T-helper 1 cell treated with Interleukin-12 subunit alpha and Interleukin-12 subunit beta and Interleukin-4 antibody, amounts not matched to agents 30 ng/mL and 1 ng/mL, for 36 hours (primary cell): ENCODE data around the gene ZRANB1. TPM values are rescaled to one million over a fixed set of nuclear protein-coding genes. Genes with fewer than 3 reads are reported as not detected.

Experiments used
- intact Hi-C: fragments of 100-400 bp; cut with micrococcal nuclease; formaldehyde crosslinking; loops from one replicate; pipeline ENCODE4 v1.15.1; 2024
- total RNA-seq: library from RNA; stranded (reverse); gene quantifications from 2 replicates; pipeline ENCODE4 v1.2.3, GENCODE V29; 2022

ZRANB1 gene
- total RNA-seq, 1 donor from 2014 or later, result 13.3 TPM

DNA sequence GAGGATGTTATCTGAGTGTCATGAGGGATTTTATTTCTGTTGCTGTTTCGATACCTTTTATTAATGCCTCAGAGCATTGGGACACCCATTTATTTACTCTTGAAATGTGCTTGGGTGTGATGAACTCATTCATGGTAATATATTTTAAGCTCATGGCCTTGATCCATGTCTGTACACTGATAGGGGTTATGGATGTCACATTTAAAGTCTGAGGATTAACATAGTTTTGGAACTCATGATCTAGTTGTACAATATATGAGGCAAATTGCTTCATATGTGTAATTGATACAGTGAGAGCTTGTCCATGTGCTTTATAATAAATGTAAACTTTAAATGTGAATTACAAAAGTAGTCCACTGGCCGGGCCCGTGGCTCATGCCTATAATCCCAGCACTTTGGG is 23.0 kb upstream of the ZRANB1 start:
- intact Hi-C loops, result loop anchor here (5.0 kb wide), 4 partner anchors 222 to 1123 kb away; no protein-coding TSS in a partner anchor

DNA sequence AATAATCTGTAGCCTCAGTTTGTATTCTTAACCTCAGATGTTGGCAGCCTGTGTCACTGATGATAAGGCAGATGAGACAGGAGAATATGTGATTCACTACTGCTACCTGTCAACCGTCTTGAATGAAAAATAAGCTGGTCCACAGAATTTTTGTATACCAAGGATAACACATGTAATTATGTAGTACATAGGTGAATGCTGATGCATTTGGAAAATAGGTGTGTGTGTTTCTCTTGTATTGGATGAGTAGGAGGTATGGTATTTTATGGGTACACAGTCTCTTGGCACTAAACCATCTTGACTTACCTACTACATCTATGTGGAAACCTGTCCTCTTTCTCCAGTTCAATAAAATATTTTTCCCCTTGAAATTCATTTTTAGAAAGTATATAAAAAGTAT is 20.7 kb upstream of the ZRANB1 start:
- intact Hi-C loops, result no loop called here

DNA sequence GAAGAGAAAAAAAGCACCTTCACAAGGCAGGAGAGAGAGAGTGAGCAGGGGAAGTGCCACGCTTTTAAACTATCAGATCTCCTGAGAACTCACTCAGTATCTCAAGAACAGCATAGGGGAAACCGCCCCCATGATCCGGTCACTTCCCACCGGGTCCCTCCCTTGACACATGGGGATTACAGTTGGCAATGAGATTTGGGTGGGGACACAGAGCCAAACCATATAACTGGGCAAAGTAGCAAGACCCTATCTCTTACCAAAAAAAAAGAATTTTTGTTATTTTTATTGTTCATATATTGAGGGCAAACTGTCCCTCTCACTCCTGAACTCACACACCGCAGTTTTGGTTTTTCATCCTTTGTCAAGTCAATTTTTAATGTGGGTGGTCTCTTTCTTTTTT is 18.2 kb upstream of the ZRANB1 start:
- intact Hi-C loops, result no loop called here

DNA sequence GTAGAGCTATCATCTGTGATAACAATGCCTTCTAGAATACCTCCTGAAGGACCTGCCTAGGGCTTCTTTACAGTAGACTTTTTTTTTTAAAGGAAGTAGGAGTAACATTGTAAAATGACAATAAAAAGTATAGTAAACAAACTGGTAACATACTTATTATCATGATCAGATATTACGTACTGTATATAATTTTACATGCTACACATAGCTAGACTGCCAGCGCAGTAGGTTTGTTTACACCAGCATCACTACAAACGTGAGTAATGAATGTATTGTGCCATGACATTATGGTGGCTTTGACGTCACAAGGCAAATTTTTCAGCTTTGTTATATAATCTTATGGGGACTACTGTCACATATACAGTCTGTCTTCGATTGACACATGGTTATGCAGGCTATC is 15.4 kb upstream of the ZRANB1 start:
- intact Hi-C loops, result no loop called here

- intact Hi-C loops, result no loop called here
Observed at GRCh38 chr10:124928087-124928486, 13.8 kb upstream of the ZRANB1 start.

DNA sequence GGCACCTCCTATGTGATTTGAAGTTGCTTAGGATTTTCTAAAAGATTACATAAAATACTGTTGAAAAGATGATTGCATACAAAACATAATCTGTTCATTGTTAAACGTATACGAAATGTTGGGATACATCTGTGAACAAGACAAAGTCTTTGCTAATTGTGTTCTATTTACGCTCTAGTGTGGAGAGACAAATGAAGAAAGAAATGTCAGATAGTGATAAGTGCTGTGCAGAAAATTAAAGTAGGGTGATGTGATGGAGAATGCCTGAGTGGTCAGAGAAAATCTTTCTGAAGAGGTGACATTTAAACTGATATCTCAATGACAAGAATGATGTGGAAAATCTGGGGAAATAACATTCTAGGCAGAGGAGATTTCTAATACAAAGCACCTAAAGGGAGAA is 13.4 kb upstream of the ZRANB1 start:
- intact Hi-C loops, result no loop called here

- intact Hi-C loops, result no loop called here
Observed at GRCh38 chr10:124935946-124936345, 6.0 kb upstream of the ZRANB1 start.

- intact Hi-C loops, result no loop called here
Observed at GRCh38 chr10:124936813-124937212, 5.1 kb upstream of the ZRANB1 start.

GRCh38 chr10:124939290-124939689 is 2.6 kb upstream of the ZRANB1 start:
- intact Hi-C loops, result no loop called here

- intact Hi-C loops, result no loop called here
Observed at GRCh38 chr10:124942317-124943169, 620 bp downstream of the ZRANB1 start.

DNA sequence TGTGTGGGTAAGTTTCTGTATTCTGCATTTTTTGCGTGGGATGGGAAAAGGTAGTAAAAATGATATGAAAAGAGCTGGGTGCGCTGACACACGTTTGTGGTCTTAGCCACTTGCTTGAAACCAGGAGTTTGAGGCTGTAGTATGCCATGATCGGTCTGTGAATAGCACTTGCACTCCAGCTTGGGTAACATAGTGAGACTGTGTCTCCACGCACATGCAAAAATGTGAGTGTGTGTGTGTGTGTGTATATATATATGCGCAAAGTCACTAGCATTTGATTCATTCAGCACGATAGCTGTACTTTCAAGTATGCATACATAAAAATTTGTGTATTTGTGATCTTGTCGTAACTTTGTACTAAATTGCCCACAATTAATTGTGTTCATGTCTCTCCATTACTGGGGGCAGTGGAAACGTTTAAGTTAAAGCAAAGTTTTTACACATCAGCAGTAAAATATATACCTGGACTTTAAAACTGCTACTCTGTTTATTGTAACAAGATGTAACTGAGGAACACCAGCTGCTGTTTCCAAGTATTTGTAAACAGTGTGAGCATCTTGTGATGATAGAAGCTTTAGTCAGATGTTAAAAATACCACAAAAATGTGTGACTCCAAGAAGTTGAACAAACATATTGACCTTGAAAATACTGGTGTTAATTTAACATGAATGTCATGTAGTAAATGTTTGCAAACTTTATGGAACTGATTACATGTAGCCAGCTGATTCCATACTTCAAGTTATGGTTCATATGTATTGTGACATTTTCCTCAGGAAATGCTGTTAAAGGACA is 1.6 kb downstream of the ZRANB1 start:
- intact Hi-C loops, result no loop called here

GRCh38 chr10:124944982-124945381 is 3.1 kb downstream of the ZRANB1 start:
- intact Hi-C loops, result no loop called here

DNA sequence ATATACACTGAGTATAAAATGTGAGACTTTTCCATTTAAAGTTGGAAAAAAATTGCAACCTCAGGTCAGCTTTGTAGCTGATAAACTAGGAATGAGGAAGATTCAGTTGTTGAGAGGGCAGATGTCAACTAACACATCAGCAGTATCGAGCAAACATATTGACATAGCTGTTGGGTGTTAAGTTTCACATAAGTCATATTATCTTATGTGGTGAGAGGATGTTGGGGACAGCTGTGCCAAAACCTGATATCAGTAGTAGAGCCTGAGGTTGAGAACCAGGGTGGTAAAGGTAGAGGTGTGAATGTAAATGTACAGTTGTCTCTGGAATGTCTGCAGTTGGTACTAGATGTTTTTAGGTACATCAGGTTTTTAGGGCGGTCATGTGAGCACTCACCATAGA is 5.0 kb downstream of the ZRANB1 start:
- intact Hi-C loops, result no loop called here

- intact Hi-C loops, result no loop called here
Observed at GRCh38 chr10:124949543-124949942, 7.6 kb downstream of the ZRANB1 start.

GRCh38 chr10:124952123-124952522 is 10.2 kb downstream of the ZRANB1 start:
- intact Hi-C loops, result no loop called here

- intact Hi-C loops, result no loop called here
Observed at GRCh38 chr10:124953421-124953820, 11.5 kb downstream of the ZRANB1 start.

- intact Hi-C loops, result no loop called here
Observed at GRCh38 chr10:124955243-124955642, 13.3 kb downstream of the ZRANB1 start.

GRCh38 chr10:124955868-124956267 is 13.9 kb downstream of the ZRANB1 start:
- intact Hi-C loops, result no loop called here

GRCh38 chr10:124956764-124957163 is 14.8 kb downstream of the ZRANB1 start:
- intact Hi-C loops, result no loop called here

GRCh38 chr10:124957404-124957947 is 15.6 kb downstream of the ZRANB1 start:
- intact Hi-C loops, result no loop called here

DNA sequence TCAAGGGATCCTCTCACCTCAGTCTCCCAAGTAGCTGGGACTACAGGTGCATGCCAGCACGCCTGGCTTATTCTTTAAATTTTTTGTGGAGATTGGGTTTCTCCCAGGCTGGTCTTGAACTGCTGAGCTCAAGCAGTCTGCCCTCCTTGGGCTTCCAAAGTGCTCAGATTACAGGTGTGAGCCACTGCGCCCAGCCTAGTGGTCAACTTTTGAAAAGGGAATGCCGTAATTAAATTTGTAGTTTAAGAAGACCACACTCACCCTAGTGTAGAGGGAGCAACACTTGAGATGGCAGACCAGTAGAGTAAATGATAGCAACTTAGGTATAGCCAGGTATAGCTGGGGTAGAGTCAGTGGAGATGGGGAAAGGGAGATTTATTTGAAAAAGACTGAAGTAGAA is 17.6 kb downstream of the ZRANB1 start:
- intact Hi-C loops, result no loop called here

- intact Hi-C loops, result no loop called here
Observed at GRCh38 chr10:124961248-124961570, 19.3 kb downstream of the ZRANB1 start.
